SK-N-SH treated with all-trans-retinoic acid at 6 μM for 48 hours (cell line): ENCODE results near the gene CHMP3.

Experiments
- ATAC-seq: fragments of 200-7000 bp; cut with Tn5 transposase; 3 replicates; pipeline ENCODE4 v1.9.1; 2020; ENCODE audit warnings: mild to moderate bottlenecking, moderate library complexity
- ARNTL ChIP-seq: fragments of 450-650 bp; formaldehyde crosslinking; IDR thresholded peaks from 2 replicates; pipeline ENCODE4 v1.5.0; 2020; ENCODE audit warnings: low read depth, mild to moderate bottlenecking, moderate library complexity, borderline replicate concordance
- BACH2 ChIP-seq: fragments of 250-450 bp; sonication (Bioruptor Pico); IDR thresholded peaks from 2 replicates; pipeline ENCODE4 v1.9.0; 2021; ENCODE audit warnings: mild to moderate bottlenecking, borderline replicate concordance
- CSDC2 ChIP-seq: fragments of 250-450 bp; sonication (Bioruptor Pico); IDR thresholded peaks from 2 replicates; pipeline ENCODE4 v1.5.0; 2020; ENCODE audit warnings: mild to moderate bottlenecking, moderate library complexity
- ESRRG ChIP-seq: fragments of 250-450 bp; sonication (Bioruptor Pico); IDR thresholded peaks from 2 replicates; pipeline ENCODE4 v1.6.1; 2021; ENCODE audit warnings: mild to moderate bottlenecking
- ISL1 ChIP-seq: fragments of 250-450 bp; sonication (Bioruptor Pico); IDR thresholded peaks from 2 replicates; pipeline ENCODE4 v2.1.2; 2022; ENCODE audit warnings: mild to moderate bottlenecking, moderate library complexity
- PATZ1 ChIP-seq: fragments of 250-450 bp; sonication (Bioruptor Pico); IDR thresholded peaks from 2 replicates; pipeline ENCODE4 v1.8.0; 2020; ENCODE audit warnings: mild to moderate bottlenecking, moderate library complexity, borderline replicate concordance
- PPARA ChIP-seq: fragments of 250-450 bp; sonication (Bioruptor Pico); IDR thresholded peaks from 2 replicates; pipeline ENCODE4 v1.5.0; 2020; ENCODE audit warnings: mild to moderate bottlenecking, borderline replicate concordance
- RARB ChIP-seq: fragments of 250-450 bp; sonication (Bioruptor Pico); IDR thresholded peaks from 2 replicates; pipeline ENCODE4 v1.8.0; 2021; ENCODE audit warnings: mild to moderate bottlenecking, moderate library complexity
- SNAI2 ChIP-seq: fragments of 250-450 bp; sonication (Bioruptor Pico); IDR thresholded peaks from 2 replicates; pipeline ENCODE4 v1.5.0; 2020; ENCODE audit warnings: mild to moderate bottlenecking, moderate library complexity
- TCF4 ChIP-seq: fragments of 250-450 bp; sonication (Bioruptor Pico); IDR thresholded peaks from 2 replicates; pipeline ENCODE4 v1.8.0; 2021; ENCODE audit warnings: mild to moderate bottlenecking, moderate library complexity, borderline replicate concordance
- TOX ChIP-seq: fragments of 250-450 bp; sonication (Bioruptor Pico); IDR thresholded peaks from 2 replicates; pipeline ENCODE4 v1.8.0; 2021; ENCODE audit warnings: mild to moderate bottlenecking, moderate library complexity, borderline replicate concordance
- ZC3H10 ChIP-seq: fragments of 250-450 bp; sonication (Bioruptor Pico); IDR thresholded peaks from 2 replicates; pipeline ENCODE4 v1.5.1; 2021; ENCODE audit warnings: mild to moderate bottlenecking, moderate library complexity
- ZFP3 ChIP-seq: fragments of 250-450 bp; sonication (Bioruptor Pico); IDR thresholded peaks from 2 replicates; pipeline ENCODE4 v1.5.0; 2020; ENCODE audit warnings: mild to moderate bottlenecking, moderate library complexity
- ZFP30 ChIP-seq: fragments of 450-650 bp; formaldehyde crosslinking; IDR thresholded peaks from 2 replicates; pipeline ENCODE4 v1.5.0; 2022; ENCODE audit warnings: mild to moderate bottlenecking, moderate library complexity
- ZNF70 ChIP-seq: fragments of 450-650 bp; formaldehyde crosslinking; IDR thresholded peaks from 2 replicates; pipeline ENCODE4 v1.5.0; 2020; ENCODE audit warnings: mild to moderate bottlenecking, moderate library complexity
- ZNF8 ChIP-seq: fragments of 450-650 bp; formaldehyde crosslinking; IDR thresholded peaks from 2 replicates; pipeline ENCODE4 v1.5.0; 2020; ENCODE audit warnings: mild to moderate bottlenecking, moderate library complexity
- TF ChIP-seq, protein P1 (sequence below): fragments of 250-450 bp; sonication (Bioruptor Pico); IDR thresholded peaks from 2 replicates; pipeline ENCODE4 v1.5.0; 2020; ENCODE audit warnings: mild to moderate bottlenecking, moderate library complexity
- TF ChIP-seq, protein P2 (sequence below): fragments of 250-450 bp; sonication (Bioruptor Pico); IDR thresholded peaks from 2 replicates; pipeline ENCODE4 v1.5.1; 2020; ENCODE audit warnings: low read depth, mild to moderate bottlenecking, moderate library complexity
- TF ChIP-seq, protein P3 (sequence below): fragments of 250-450 bp; sonication (Bioruptor Pico); IDR thresholded peaks from 2 replicates; pipeline ENCODE4 v1.8.0; 2021; ENCODE audit warnings: low read depth, mild to moderate bottlenecking, moderate library complexity, borderline replicate concordance

Gene CHMP3

DNA sequence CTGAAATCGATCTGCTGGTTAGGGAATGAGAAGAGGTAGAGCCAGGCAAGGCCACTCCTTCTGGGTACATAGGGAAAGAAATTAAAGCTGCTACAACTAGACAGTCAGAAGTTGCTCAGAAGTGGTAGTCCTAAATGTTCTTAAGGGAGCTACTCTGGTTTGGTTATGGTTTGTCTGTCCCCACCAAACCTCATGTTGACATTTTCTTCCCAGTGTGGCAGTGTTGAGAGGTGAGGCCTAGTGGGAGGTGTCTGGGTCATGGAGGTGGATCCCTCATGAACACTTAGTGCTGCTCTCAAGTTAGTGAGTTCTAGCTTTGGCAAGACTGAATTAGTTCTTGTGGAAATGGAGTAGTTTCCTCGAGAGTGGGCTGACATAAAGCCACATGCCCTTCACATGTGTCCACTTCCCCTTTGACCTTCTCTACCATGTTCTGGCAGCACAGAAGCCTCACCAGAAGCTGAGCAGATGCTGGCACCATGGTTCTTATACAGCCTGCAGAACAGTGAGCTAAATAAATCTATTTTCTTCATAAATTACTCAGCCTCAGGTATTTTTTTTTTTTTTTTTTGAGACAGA is 45.7 kb upstream of the CHMP3 start:
- ATAC-seq = no peak
- TF ChIP-seq ESRRG (CRISPR knock-in tag) = no peak
- no peak for TF ChIP-seq TOX (CRISPR knock-in tag)
- TF ChIP-seq ISL1 (CRISPR knock-in tag) = no peak
- TF ChIP-seq ZFP30 (CRISPR knock-in tag) = no peak
- TF ChIP-seq ZFP3 (CRISPR knock-in tag) = no peak
- no peak for TF ChIP-seq ZNF70 (CRISPR knock-in tag)
- no peak for TF ChIP-seq ZNF8
- TF ChIP-seq, protein P1, sequence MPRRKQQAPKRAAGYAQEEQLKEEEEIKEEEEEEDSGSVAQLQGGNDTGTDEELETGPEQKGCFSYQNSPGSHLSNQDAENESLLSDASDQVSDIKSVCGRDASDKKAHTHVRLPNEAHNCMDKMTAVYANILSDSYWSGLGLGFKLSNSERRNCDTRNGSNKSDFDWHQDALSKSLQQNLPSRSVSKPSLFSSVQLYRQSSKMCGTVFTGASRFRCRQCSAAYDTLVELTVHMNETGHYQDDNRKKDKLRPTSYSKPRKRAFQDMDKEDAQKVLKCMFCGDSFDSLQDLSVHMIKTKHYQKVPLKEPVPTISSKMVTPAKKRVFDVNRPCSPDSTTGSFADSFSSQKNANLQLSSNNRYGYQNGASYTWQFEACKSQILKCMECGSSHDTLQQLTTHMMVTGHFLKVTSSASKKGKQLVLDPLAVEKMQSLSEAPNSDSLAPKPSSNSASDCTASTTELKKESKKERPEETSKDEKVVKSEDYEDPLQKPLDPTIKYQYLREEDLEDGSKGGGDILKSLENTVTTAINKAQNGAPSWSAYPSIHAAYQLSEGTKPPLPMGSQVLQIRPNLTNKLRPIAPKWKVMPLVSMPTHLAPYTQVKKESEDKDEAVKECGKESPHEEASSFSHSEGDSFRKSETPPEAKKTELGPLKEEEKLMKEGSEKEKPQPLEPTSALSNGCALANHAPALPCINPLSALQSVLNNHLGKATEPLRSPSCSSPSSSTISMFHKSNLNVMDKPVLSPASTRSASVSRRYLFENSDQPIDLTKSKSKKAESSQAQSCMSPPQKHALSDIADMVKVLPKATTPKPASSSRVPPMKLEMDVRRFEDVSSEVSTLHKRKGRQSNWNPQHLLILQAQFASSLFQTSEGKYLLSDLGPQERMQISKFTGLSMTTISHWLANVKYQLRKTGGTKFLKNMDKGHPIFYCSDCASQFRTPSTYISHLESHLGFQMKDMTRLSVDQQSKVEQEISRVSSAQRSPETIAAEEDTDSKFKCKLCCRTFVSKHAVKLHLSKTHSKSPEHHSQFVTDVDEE (CRISPR knock-in tag) = no peak
- no peak for TF ChIP-seq RARB
- TF ChIP-seq, protein P2, sequence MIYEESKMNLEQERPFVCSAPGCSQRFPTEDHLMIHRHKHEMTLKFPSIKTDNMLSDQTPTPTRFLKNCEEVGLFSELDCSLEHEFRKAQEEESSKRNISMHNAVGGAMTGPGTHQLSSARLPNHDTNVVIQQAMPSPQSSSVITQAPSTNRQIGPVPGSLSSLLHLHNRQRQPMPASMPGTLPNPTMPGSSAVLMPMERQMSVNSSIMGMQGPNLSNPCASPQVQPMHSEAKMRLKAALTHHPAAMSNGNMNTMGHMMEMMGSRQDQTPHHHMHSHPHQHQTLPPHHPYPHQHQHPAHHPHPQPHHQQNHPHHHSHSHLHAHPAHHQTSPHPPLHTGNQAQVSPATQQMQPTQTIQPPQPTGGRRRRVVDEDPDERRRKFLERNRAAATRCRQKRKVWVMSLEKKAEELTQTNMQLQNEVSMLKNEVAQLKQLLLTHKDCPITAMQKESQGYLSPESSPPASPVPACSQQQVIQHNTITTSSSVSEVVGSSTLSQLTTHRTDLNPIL (CRISPR knock-in tag) = no peak
- no peak for TF ChIP-seq ZC3H10
- TF ChIP-seq ARNTL (CRISPR knock-in tag) = no peak
- no peak for TF ChIP-seq BACH2 (CRISPR knock-in tag)
- TF ChIP-seq SNAI2 (CRISPR knock-in tag) = no peak
- TF ChIP-seq PPARA (CRISPR knock-in tag) = no peak
- TF ChIP-seq CSDC2 (CRISPR knock-in tag) = no peak

DNA sequence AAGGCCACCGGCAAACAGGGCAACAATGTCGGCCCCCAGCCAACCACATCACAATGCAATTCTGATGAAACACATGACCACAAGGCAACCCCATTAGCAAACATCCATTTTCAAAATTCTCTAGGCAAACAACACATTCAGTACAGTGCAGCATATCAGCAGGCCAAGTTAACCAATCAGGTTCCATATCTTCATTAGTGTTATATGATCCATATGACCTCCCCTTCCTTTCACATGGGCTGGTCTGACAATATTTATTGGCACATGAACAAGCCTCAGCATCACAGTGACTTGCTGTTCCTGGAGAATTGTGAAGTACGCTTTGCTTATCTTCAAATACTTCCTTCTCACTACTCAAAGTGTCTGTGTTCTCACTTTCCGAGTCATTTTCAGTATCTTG is 40.7 kb upstream of the CHMP3 start:
- no peak for ATAC-seq
- TF ChIP-seq SNAI2 (CRISPR knock-in tag) (no peak), ISL1 (CRISPR knock-in tag) (no peak)

DNA sequence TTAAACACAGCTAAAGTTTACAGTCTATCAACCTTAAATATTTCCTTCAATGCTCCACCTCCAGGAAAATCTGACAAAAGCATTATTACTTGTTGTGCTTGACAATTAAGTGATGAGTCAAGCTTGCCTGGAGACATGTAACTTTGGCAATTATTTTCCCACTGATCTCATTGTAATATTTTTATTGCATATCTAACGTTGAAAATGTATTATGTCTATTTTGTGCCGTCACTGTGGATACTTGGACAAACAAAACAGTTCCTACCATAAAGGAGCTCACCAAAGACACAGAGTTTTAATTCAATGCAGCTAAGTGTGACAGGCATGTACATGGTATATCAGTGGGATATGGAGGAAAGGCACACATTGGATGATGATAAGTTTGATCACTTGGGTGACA is 35.7 kb upstream of the CHMP3 start:
- ATAC-seq = no peak
- TF ChIP-seq ZNF70 (CRISPR knock-in tag) (no peak), ARNTL (CRISPR knock-in tag) (no peak), PATZ1 (CRISPR knock-in tag) (no peak), TCF4 (CRISPR knock-in tag) (no peak), SNAI2 (CRISPR knock-in tag) (no peak), ZFP3 (CRISPR knock-in tag) (no peak), ZC3H10 (no peak)
- TF ChIP-seq, protein P1 (CRISPR knock-in tag) = no peak
- TF ChIP-seq, protein P2 (CRISPR knock-in tag) = no peak
- TF ChIP-seq, protein P3, sequence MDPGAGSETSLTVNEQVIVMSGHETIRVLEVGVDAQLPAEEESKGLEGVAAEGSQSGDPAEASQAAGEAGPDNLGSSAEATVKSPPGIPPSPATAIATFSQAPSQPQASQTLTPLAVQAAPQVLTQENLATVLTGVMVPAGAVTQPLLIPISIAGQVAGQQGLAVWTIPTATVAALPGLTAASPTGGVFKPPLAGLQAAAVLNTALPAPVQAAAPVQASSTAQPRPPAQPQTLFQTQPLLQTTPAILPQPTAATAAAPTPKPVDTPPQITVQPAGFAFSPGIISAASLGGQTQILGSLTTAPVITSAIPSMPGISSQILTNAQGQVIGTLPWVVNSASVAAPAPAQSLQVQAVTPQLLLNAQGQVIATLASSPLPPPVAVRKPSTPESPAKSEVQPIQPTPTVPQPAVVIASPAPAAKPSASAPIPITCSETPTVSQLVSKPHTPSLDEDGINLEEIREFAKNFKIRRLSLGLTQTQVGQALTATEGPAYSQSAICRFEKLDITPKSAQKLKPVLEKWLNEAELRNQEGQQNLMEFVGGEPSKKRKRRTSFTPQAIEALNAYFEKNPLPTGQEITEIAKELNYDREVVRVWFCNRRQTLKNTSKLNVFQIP (CRISPR knock-in tag) = no peak
